ENCODE measurements around the gene NPPA. TPM values are rescaled to one million over a fixed set of nuclear protein-coding genes. Genes with fewer than 3 reads are reported as not detected.
A peak's percentile ranks its signal among the peaks of the same experiment; 100 is the strongest.

Gene NPPA
- total and polyA plus RNA-seq, 9 of the 15 experiments (the other 6 are each of a cell fraction or from before 2014, with no cell fraction given), result not detected

DNA sequence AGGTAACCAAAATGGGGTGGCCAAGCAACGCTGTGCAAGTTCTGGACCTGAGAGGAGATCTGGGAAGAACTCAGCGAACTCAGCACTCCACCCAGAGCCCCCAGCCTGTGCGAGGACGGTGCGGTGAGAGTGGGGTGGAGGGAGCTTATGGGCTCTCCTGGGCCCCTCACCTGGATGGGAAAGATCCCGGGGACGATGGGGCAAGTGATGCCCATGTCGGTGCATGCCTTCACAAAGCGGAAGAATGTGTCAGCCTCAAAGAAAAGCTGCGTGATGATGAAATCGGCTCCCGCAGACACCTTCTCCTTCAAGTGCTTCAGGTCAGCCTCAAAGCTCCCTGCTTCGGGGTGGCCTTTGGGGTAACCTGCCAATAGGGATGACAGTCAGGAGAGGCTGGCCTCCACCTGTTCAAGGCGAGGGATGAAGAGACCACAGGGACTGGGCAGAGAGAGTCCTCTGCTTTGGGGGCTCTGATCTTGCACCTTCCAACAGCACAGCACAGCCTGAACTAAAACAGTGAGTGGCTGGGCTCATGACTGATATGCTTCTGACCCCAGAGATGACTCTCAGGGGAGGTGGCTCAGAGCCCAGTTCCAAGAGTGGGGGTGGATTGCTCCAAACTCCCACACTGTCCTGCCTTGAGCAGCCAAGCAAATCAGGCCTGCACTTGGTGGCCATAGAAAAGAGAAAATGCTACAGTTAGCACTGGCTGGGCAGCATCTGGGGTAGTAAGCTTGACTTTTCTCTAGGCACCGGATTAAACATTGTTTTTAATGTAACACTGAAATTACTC, 51.4 kb downstream of the NPPA start (continued):
- 0 out of 2 replicates have a peak, but pooled peaks have one; percentile 48 for TF ChIP-seq ZHX1 (conservative IDR thresholded peaks at IDR 0.05; ENCODE audit: low read length)
- no peak for TF ChIP-seq ZNF124 (CRISPR knock-in tag; IDR thresholded peaks at IDR 0.05)
- TF ChIP-seq ZNF146 (CRISPR knock-in tag; IDR thresholded peaks at IDR 0.05; ENCODE audit: unreplicated experiment), result no peak
- TF ChIP-seq SMARCE1 (IDR thresholded peaks at IDR 0.05), result no peak; the same call in 1 of the 2 replicates
- peak; percentile 23; the same call in 1 of the 2 replicates for TF ChIP-seq ATF7 (IDR thresholded peaks at IDR 0.05)
- peak in 1 of 2 experiments; percentile 58; a peak in 2 of 4 replicates for TF ChIP-seq FOXA3 (CRISPR knock-in tag; conservative IDR thresholded peaks at IDR 0.05 in 1 of 2, IDR thresholded peaks at IDR 0.05 in 1 of 2)
- no peak for TF ChIP-seq CLOCK (CRISPR knock-in tag; IDR thresholded peaks at IDR 0.05; ENCODE audit: borderline replicate concordance)
- TF ChIP-seq DIDO1 (tag; IDR thresholded peaks at IDR 0.05; ENCODE audit: low read depth), result no peak
- TF ChIP-seq ZKSCAN1 (IDR thresholded peaks at IDR 0.05; ENCODE audit: low read depth, low read length), result peak; percentile 25; the same call in 1 of the 2 replicates
- 0 out of 2 replicates have a peak, but pooled peaks have one; percentile 50 for TF ChIP-seq ZNF12 (CRISPR knock-in tag; IDR thresholded peaks at IDR 0.05)
- TF ChIP-seq RBFOX2 (IDR thresholded peaks at IDR 0.05; ENCODE audit: low read depth, low read length), result peak; percentile 77
- no peak for TF ChIP-seq STAG1 (CRISPR knock-in tag; IDR thresholded peaks at IDR 0.05; ENCODE audit: borderline replicate concordance)
- peak; percentile 59 to 74; a peak in 3 of 4 replicates for TF ChIP-seq MAZ (CRISPR knock-in tag; conservative IDR thresholded peaks at IDR 0.05 in 1 of 2, IDR thresholded peaks at IDR 0.05 in 1 of 2)
- TF ChIP-seq CREB5 (CRISPR knock-in tag; IDR thresholded peaks at IDR 0.05), result no peak
- TF ChIP-seq ZC3H11A (IDR thresholded peaks at IDR 0.05; ENCODE audit: low read depth, low read length), result no peak
- TF ChIP-seq XRCC4 (IDR thresholded peaks at IDR 0.05; ENCODE audit: extremely low read depth, insufficient read depth, insufficient read length), result no peak
- TF ChIP-seq ZNF311 (CRISPR knock-in tag; IDR thresholded peaks at IDR 0.05), result no peak
- no peak for TF ChIP-seq RBM17 (IDR thresholded peaks at IDR 0.05; ENCODE audit: borderline replicate concordance, low read depth, low read length)
- TF ChIP-seq PURB (CRISPR knock-in tag; IDR thresholded peaks at IDR 0.05; ENCODE audit: low read depth), result no peak
- no peak for TF ChIP-seq ZBED1 (IDR thresholded peaks at IDR 0.05)
- no peak for TF ChIP-seq SIN3B (IDR thresholded peaks at IDR 0.05; ENCODE audit: low read depth)
- no peak for TF ChIP-seq SIRT6 (IDR thresholded peaks at IDR 0.05; ENCODE audit: low read depth, low read length)

Measured in K562 (cell line).